D721Med (cell line): ENCODE data around the gene ALDH16A1.

Experiments used
- DNase-seq: peaks from one replicate; pipeline ENCODE4 v3.0.0; 2011; ENCODE audit warnings: low spot score; ENCODE audit not compliant: insufficient read length
- FAIRE-seq: peaks from 2 replicates; lab custom pipeline; 2011; peaks lifted over from hg19 to GRCh38; lab: Jason Lieb, UNC
- TF ChIP-seq, protein P1 (sequence below): IDR thresholded peaks from 2 replicates; pipeline ENCODE4 v1.5.1; 2012; ENCODE audit warnings: mild to moderate bottlenecking, control low read depth; ENCODE audit not compliant: insufficient read depth; ENCODE audit errors: missing control alignments

The ALDH16A1 gene

DNA sequence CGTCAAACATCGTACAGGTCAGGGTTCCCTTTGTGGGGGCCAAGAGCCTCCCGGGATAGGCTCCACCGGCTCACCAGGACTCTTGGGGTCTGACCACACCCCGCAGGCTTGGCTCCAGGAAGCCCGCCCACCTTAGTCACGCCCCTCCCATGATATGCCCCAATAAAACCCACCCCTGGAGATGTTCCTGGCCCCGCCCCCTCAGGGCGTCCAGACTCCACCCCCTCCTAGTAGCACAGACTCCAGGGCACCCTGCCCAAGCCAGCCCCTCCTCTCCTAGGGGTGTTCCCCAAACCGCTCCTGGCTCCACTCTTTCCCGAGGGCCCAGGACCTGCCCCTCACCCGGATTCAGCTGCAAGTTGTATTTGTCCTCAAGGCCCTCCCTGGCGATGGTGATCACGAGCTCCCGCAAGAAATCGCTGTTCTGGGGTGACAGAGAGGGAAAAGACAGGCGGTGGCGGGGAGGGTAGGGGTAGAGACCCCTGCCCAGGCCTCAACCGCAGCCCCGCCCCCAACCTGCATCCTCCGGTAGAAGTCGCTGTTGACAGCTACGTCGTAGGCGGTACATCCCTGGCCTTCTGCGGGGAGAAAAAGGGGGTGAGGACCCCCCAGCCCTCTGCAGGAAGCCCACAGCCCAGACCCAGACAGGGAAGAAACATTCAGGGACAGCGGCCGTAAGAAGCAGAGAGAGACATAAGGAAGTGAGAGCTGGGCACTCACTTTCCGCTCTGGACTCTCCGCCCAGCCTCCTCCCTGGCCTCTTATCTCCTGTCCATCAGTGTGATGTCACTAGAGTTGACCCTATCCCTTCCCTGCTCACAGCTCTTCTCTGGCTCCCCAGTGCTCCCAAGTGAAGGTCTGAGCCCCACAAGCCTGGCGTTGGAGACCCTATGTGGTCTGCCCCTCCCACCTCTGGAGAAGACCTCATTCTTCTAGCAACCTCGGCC, 5.3 kb upstream of the ALDH16A1 start:
- TF ChIP-seq, protein P1, sequence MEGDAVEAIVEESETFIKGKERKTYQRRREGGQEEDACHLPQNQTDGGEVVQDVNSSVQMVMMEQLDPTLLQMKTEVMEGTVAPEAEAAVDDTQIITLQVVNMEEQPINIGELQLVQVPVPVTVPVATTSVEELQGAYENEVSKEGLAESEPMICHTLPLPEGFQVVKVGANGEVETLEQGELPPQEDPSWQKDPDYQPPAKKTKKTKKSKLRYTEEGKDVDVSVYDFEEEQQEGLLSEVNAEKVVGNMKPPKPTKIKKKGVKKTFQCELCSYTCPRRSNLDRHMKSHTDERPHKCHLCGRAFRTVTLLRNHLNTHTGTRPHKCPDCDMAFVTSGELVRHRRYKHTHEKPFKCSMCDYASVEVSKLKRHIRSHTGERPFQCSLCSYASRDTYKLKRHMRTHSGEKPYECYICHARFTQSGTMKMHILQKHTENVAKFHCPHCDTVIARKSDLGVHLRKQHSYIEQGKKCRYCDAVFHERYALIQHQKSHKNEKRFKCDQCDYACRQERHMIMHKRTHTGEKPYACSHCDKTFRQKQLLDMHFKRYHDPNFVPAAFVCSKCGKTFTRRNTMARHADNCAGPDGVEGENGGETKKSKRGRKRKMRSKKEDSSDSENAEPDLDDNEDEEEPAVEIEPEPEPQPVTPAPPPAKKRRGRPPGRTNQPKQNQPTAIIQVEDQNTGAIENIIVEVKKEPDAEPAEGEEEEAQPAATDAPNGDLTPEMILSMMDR = no peak
- FAIRE-seq (no peak), DNase-seq (no peak)

DNA sequence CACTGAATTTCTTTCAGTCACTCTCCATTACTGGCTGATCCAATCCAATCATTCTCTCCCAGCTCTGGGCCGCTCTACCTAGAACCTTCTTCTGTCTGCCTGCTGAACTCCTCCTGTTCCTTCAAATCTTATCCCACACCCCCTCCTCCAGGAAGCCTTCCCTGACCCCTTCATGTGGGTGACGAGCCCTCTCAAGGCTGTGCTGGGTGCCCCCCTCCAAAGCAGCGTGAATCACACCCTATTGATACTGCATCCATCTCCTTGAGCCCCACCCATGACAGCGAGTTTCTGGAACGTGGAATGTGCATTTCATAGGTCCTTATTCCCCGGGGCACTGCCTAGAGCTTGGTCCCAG, 4.6 kb upstream of the ALDH16A1 start:
- FAIRE-seq = no peak
- no peak for DNase-seq
- TF ChIP-seq, protein P1 = no peak

DNA sequence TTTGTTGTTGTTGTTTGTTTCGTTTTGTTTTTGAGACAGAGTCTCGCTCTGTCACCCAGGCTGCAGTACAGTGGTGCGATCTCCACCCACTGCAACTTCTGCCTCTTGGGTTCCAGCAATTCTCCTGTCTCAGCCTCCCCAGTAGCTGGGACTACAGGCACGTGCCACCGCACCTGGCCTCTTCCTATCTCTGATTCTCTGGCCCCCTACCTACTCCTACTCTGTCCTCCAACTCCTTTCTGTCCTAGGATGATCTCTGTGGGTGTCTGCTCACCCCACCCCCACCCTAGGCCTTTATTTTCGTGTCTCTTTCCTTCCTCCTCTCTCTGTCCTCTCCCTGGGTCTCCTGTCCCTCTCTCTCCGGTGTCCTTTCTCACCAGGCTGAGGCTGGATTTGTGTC, 2.6 kb upstream of the ALDH16A1 start:
- no peak for DNase-seq
- TF ChIP-seq, protein P1 = no peak
- no peak for FAIRE-seq

DNA sequence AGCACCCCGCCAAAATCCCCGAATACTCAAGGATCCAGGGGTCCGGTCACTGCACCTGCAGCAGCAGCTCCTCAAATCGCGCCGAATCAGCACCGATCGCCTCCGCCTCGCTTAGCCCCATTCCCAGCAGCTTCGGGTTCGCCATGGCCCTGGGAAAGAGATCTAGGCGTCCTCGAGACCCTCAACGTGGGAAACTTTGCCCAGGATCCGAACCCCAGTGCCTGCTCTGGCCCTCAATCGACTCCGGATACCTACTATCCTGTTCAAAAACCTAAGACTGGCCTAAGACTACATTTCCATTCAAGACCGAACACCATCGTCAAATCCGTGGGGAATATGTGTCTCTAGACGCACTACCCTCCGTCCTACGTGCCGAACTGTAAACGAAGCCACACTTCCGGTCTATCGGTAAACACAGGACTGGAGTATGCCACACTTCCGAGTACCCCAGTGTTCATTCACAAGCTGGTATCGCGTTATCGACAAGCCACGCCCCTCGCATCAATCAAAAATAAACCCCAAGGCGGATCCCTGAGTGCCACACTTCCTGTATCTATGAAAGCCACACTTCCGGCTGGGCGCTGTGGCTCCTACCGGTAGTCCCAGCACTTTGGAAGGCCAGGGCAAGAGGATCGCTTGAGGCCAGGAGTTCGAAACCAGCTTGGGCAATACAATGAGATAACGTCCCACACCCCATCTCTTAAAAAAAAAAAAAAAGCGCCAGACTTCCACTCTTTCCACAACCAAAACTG, 1.4 kb upstream of the ALDH16A1 start, which contains the start of gene PIH1D1:
Gene PIH1D1, minus strand, starts transcription at position 385 of the 752 bp plus-strand sequence. Its CDS starts 240 bp downstream, at position 145.
- FAIRE-seq = peak; percentile 32
- TF ChIP-seq, protein P1 = no peak
- peak; percentile 83 for DNase-seq

DNA sequence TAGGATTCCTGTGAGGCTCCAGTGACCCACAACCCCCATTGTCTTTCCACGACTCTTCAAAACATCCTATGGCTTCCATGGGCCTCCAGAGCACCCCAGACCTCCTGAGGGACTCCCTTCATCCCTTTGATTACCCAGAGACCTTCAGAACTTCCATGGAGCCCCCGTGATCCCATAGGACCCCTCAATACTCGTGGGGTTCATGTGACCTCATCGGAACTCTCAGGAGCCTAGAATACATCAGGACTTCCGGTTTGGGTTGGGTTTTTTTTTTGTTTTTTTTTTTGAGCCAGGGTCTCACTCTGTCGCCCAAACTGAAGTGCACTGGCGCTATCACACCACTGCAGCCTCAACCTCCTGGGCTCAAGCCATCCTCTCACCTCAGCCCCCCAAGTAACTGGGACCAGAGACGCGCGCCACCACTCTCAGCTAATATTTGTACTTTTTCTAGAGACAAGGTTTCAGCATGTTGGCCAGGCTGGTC, 774 bp downstream of the ALDH16A1 start:
- DNase-seq (no peak), FAIRE-seq (no peak)
- TF ChIP-seq, protein P1 = no peak

DNA sequence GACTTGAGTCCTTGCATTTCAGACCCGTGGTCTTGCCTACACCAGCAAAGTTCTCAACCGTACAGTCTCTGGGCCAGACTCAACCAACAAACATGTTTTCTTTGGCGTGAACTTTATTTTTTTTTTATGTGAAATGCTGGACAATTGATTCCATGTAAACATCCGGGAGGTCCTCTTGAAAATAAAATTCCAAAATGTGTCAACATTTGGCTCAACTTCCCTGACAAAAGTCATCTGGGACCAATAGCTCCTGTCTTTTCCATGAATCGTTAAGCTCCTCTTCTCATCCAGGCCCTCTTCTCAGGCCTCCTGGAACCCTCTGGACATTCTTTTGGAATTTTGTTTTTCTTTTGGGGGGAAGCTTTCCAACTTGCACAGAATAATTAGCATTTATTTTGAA, 2.7 kb downstream of the ALDH16A1 start:
- TF ChIP-seq, protein P1 = no peak
- no peak for FAIRE-seq
- DNase-seq = no peak
